Anterior cingulate cortex (tissue), 58 donors: Measurements from ENCODE around the gene ALKBH8.

ENCODE experiments used
- DNase-seq, 58 donors: peaks; one replicate each; lab custom pipeline; 2025; lab: John Stamatoyannopoulos, UW

ALKBH8 gene, protein sequence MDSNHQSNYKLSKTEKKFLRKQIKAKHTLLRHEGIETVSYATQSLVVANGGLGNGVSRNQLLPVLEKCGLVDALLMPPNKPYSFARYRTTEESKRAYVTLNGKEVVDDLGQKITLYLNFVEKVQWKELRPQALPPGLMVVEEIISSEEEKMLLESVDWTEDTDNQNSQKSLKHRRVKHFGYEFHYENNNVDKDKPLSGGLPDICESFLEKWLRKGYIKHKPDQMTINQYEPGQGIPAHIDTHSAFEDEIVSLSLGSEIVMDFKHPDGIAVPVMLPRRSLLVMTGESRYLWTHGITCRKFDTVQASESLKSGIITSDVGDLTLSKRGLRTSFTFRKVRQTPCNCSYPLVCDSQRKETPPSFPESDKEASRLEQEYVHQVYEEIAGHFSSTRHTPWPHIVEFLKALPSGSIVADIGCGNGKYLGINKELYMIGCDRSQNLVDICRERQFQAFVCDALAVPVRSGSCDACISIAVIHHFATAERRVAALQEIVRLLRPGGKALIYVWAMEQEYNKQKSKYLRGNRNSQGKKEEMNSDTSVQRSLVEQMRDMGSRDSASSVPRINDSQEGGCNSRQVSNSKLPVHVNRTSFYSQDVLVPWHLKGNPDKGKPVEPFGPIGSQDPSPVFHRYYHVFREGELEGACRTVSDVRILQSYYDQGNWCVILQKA

DNA sequence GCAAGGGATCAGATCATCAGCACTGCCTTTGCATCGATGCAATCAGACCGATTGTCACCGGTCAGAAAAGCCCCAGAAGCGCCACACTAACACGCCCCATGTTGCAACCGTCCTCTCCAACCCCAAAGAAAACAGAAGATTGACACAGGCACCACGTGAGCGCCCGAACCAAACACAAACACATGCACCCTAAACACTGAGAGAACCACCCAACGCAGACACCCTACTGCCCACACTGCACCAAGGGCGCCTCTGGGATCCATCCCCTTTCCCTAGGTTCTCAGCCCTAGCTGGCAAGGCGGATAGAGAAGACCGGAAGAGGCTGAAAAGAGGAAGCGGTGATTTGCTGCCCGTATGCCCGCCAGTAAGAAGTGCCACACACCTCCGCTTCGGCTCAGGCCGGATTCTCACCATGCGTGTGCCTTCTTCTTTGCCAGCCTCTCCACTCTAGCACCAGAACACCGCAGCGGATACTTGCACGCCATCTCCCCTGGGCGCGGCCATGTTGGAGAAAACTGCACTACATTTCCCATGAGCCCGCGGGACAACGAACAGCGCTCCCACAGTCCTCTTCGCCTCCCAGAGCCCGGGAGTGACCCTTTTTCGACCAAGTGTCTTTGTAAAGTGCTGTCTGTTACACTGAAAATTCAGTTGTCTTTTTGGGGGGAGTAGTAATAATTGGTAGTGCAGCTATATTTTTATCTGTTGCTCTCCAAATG, at the start of gene ALKBH8:
TSS of gene ALKBH8 (minus strand) at position 517 of the 719 bp plus-strand sequence. CDS start 4,842 bp downstream, outside the sequence.
- DNase-seq, result peak; percentile 29 to 87 (median 74)

DNA sequence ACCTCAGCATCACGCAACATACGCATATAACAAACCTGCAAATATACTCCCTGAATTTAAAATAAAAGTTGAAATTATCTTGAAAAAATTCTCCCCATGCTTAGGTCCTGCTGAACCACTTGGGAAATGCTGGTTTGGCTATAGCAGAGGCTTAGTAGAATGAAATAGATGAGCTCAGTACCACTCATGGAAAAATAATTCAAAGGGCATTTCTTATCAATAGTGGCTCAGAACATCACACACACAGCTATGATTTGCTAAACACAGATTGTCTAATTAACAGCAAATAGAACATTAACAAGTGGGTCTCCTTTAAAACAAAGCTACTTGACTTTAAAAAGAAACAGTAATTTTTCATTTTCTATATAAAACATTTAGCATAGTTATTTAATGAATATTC, 46.9 kb upstream of the ALKBH8 start:
- DNase-seq, result no peak

DNA sequence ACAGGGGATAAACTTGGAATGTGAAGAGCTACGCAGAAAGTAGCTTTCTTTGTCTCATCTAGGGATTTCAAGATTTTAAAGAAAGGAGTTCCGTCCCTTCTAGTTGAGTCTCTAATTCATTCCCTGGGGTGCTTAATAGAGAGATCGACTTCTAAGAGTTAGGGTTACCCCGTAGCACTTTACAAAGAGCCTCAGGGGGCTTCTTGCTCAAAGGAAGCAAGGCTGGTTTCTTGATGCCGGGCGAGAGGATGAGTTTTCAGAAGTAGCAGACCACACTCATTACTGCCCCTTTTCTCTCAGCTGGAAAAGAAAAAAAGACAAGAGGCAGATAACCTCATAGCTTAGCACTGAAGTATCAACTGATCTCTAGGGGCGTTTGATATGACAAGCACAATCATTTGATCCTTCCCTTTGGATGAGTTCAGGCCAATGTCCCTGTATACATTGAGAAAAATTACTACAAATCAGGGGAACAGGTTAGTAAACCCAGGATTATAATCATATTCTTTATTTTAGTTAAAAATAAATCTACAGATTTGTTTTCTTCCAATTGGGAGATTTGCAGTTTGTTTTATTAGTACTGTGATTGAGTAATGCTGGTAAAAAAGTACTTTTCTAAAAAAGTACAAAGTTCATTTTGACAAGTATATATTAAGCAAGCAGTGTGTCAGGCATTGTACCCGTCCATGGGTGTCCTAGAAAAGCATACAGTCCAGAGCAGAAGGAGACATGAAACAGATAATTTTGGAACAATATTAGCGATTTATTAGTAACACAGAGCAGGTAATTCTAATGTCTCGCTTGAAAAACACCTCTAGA, 44.1 kb upstream of the ALKBH8 start:
- no peak for DNase-seq

DNA sequence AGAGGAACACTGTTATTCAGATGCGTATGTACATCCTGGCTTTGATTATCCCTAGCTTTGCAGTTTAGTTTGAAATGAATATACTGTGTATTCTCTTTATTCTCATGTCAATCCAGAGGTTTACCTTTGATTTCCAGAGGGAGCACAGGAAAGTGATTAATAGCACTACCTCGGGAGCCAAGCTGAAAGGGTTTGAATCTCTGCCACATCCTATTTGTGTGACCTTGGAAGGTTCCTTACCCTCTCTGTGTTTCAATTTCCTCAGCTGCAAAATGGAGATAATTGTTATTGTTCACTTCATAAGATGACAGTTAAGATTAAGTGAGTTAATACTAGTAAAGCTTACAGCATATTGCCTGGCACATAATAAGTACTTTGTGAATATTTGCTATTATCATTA, 43.3 kb upstream of the ALKBH8 start:
- DNase-seq, result no peak

DNA sequence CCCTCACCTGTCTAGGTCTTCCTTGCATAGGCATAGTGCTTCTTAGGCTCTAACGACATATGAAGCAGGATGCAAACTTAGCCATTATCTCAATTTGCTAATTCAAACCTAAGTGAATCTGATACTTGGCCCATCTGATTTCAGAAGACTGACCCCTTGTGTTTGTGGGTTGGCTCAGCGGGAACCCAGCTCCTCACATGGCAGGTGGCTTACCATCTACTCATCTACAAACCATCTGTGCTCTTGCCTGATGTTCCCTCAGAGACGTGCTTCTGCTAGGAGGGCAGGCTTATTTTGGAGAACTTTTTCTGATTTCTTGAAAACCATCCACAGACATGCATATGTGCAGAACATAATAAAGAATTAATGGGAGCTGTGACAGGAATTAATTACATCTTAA, 40.6 kb upstream of the ALKBH8 start:
- peak in 3 of 58 donors; percentile 5 to 10 (median 7) for DNase-seq

DNA sequence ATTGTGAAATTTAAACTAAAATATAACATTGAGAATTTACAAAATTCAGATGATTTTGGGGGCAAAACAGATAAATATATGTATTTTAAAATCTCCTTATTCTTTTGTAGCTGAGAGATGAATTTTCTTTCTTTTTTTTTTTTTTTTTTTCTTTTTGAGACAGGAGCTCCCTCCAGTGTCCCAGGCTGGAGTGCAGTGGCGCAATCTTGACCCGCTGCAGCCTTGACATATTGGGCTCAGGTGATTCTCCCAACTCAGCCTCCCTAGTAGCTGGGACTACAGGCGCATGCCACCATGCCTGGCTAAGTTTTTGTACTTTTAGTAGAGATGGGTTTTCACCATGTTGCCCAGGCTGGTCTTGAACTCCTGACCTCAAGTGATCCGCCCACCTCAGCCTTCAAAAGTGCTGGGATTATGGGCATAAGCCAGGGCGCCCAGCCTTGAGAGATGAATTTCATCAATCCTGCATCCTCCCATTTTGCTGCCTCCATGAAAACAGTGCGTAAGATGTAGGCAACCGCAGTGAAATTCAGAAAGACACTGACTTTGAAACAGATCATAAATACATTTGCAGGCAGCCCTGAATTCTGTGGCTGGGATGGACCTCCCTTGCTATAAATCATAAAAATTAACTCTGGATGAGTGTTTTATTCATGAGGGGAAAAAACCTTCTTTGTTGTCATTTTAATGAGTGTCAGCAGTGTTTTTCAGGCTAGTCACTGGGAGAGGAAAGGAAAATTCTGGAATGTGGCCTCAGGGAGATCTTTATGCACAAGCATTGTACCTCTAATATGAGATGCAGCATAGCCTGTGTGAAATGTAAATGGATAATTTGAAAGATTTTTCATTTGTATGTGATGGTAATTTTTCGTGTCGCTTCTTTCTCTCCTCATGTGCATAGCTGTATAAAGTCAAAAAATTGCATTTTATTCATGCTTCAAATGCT, 39.8 kb upstream of the ALKBH8 start:
- no peak for DNase-seq

DNA sequence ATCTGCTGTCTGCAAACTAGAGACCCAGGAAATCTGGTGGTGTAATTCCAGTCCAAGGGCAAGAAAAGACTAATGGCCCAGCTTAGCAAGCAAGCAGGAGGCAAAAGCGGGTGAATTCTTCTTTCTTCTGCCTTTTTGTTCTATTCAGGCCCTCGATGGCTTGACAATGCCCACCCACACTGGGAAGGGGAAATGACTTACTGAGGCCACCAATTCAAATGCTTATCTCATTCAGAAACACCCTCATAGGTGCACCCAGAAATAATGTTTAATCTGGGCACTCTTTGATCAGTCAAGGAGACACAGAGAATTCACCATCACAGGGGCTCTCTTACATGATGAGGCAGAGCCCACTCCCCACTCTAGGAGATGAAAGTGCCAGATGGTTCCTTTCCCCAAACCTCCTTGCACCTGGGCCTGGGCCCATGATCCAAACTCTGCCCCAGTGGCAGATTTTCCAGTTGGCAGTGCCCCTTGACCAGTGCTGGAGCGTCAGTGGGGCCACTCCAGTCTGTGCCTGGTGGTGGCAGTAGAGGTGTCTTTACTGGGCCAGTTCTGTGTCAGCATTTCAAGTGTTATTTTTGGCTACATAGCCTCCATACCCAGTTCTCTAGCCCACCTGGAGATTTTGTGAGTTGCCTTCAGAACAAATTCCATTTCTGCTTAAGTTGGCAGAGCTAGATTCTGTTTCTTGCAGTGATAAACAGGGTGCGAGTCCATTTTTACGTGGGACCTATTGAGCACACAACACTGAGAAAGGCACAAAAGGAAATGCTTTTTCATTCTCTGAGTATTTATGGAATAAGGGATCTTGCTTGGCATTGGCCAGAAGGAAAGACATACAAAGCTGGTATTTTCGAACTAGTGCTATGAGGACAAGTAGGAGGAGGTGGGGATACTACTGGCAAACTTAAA, 32.9 kb upstream of the ALKBH8 start:
- peak in 1 of 58 donors; percentile 1 for DNase-seq

DNA sequence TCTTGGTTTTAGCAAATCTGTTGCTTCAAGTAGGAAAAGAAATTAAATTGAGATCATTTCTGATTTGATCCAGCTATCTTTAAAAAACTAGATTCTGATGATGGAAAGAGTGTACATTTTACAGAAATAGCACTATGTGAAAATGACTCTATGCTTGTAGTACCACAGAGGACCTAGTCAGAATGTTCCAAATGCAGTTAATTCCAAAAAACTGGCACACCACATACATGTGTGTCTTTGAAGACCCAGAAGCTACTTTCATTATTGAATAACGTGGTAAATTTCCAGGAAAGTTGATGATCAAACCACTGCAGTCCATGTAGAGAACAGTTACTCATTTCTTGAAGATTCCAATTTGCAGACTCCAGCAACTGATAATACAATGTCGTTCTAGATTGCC, 29.2 kb upstream of the ALKBH8 start:
- DNase-seq, result no peak

DNA sequence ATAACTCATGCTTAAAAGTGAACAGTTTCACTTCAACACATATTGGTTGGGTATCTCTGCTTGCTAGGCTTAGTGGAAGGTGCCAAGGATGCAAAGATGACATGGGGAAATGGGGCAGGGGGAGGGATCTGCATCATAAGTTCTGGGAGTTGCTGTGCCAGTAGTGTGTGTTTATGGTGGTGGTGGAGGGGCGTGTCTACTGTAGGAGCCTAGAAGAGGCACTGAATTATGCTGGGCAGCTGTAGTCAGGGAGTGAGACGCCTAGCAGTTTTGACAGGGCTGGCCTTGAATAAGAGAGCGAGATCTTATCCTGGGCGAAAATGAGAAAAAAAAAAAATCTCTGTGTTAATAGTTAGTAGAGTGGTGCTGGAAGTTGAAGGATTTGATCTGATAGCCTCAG, 28.4 kb upstream of the ALKBH8 start:
- peak in 3 of 58 donors; percentile 4 to 8 (median 5) for DNase-seq

DNA sequence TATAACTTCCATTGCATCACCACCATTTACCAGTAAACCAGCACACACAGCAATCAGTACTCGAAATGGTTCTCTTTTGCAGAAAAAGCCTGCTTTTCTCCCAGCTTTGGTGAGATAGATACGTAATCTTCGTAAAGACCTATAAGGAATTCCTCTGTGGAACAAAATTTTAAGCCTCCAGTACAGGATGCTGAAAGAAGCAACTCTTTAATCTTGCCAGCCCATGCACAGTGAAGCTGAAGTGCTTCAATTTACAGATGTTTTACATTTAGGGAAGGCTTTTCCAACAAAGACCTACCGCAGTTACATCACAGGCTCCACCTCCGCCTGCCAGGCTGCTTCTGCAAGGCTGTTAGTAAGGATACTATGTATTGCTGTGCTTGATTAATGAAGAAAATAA, 27.3 kb upstream of the ALKBH8 start:
- peak in 5 of 58 donors; percentile 6 to 54 (median 11) for DNase-seq

DNA sequence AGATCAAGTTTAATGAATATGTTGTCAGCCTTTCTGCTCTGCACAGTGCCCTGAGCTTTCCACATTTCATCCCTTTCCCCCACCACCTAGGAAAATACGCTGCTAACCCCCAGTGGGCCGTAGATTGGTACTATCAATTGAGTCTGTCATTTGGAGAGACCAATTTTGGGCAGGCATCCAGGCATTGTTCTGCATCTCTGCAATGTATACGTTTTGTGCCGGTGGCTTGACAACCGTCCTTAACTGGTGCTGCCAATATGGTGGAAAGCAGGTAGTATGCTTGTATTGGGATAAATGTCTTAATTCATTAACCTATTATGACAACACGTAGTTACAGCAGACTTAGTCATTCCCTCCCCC, 26.7 kb upstream of the ALKBH8 start:
- peak in 3 of 58 donors; percentile 7 to 46 (median 29) for DNase-seq

DNA sequence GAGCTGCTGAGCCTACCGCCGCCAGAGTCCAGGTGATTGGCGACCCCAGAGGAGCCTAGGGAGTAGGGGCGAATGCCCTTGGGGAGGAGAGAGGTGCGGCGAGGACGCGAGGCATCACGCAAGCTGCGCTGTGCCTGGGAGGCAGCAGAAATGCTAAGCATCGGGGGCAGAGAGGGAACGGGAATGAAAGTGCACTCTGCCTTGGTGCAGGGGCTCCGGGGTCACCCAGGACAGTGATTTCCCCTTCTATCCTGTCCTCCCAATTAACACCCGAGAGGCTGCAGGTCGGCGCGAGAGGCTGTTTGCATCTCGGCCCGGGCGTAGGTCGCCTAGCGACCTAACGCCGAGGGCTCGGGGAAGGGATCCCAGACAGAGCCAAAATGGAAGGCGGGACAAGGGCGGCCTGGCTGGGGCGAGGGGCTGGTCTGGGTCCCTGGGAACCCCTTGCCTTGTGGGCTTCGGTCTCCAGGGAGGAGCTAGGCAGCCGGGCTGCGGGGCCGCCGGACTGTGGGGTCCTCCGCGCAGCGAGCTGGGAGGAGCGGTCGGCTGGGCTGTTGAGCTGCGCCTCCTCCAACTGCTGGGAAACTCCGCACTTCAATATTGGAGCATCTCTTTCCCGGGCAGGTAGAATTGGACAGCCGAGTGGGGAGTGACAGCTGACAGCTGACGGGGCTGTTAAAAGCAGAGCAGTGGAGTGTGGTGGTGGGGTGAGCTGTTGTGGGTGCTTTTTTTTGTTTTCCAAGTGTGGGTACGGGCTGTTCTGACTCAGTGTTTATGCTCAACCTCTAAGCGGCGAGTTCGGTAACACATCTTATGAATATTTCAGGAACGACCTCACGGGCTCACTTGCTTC, 26.1 kb upstream of the ALKBH8 start:
- peak in 17 of 58 donors; percentile 3 to 67 (median 23) for DNase-seq

DNA sequence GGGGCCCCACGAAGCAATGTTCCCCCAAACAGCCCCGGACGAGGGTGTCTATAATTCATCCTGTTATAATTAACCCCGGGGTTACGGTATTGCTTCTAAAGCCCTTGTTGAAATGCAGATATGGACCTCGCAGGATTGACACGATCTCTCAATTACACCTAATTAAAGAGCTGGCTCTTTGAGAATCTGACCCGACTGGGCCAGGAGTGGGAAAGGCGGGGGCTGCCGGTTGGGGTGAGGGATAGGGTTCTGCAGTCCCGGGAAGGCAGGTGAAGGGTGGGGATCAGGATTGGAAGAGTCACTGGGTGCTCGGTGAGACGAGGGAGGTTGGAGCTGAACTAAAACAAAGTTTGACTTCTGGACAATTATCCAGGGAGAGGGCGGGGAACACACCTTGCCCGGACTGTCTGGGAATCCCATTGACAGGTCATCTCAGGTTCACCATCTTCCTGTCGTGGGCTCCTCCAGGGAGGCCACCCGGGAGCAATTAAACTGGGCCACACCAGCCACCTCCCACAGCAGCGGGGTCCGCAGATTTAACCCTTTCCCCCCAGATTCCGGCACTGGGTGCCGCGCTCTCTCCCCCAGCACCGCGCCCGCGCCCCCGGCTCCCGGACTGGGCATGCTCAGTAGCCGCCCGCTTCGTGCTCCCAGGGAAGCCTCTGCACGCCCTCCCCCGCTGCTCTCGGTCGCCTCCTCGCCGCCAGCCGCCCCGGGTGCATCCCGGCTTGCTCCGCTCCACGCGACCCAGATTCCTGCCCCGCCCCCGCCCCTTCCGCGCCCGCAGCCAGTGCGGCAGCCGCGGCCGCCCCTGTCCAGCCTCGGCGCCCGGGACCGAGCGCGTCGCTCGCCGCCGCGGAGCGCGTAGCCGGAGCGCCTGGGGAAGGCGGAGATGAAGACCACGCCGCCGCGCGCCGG, 25.2 kb upstream of the ALKBH8 start, which contains the start of gene ELMOD1:
TSS of gene ELMOD1 (plus strand) at position 688 of the 918 bp plus-strand sequence. CDS start 27,043 bp downstream, outside the sequence.
- DNase-seq, result peak in 52 of 58 donors; percentile 11 to 77 (median 48)

DNA sequence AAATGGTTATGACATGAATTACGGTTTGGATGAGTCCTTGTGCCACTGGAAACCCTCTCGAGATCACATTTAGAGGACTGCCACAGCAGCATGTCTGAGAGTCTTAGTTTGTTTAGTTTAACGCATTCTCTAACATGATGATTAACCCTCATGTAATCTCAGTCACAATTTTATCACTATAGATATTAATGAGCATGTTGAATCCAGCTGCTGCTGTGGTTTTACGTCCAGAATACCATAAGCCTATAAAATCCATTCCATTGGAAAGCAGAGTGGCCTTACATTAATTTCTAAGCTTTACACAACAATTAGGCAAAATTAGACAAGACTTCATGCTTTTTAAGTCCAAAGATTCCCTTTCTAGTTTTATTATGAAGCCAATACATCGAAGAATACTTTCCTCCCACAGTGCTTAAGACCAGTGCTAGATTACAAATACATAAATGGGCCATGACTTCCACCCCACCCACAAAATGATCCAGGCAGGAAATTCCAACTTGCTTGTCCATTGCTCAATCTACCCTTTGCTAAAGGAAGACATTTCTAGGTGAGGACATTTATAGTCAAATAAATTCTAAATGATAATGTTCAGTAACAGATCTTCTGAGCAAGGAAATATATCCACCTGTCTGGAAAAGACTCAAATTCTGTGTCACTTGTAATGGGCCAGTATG, 21.9 kb upstream of the ALKBH8 start:
- DNase-seq, result no peak

DNA sequence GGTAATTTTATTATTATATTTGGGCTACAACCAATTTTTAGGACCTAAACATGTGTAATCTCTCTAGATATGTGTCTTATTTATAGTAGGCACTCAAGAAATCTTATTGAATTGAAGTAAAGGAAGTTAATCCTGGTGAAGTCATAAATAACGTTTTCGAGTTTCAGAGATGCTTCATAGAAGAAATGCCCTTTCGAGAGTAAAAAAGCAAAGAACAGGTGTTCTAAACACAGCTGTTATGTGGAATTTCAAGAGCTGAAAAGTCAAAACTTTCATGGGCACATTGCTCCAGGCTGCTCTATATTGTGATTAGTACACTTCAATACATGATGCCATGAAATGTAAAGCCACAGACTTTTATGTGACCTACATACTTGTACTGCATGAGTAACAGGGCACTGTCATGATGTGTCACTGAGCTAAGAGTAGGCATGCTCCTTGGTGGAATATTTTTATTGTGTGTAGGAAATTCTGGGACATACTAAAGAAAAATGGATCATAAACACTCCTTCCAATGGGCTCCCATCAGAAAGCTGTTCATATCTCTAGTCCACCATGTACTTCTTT, 18.2 kb upstream of the ALKBH8 start:
- no peak for DNase-seq
